ENCODE results near the gene HLCS. TPM values are rescaled to one million over a fixed set of nuclear protein-coding genes. Genes with fewer than 3 reads are reported as not detected.

HLCS gene
- total RNA-seq, 1 donor from 2014 or later: 21.9 TPM

DNA sequence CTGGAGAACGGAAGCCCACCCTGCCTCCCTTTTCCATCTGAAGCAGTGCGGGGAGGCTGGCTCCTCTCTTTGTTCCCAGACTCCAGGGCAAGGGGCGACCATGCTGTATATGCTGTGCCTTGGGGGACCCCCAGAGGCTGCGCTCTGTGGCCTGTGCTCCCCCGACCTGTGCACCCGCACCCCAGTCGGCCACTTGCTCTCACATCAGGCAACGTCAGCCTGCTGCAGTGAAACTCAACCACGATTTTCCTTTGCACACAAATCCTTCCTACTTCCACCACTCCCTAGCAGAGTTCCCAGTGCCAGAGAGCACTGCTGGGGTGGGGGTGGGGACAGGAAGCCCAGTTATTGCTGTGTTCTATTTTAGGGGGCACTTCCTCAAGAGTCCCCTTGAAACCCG, 215.1 kb downstream of the HLCS start:
- Mint-ChIP-seq H3K9me3 (no peaks in the 10 kb centered on the region), H3K27me3 (ENCODE audit: low read depth) (peaks cover 31% of the 10 kb centered on the region), H3K36me3 (ENCODE audit: low read depth) (peaks cover 6% of the 10 kb centered on the region), H3K4me1 (peaks cover 71% of the 10 kb centered on the region), H3K27ac (ENCODE audit: unreplicated experiment) (peak overlapping the region; percentile 60), H3K4me3 (peak overlapping the region; percentile 11)
- TF ChIP-seq, protein P1, sequence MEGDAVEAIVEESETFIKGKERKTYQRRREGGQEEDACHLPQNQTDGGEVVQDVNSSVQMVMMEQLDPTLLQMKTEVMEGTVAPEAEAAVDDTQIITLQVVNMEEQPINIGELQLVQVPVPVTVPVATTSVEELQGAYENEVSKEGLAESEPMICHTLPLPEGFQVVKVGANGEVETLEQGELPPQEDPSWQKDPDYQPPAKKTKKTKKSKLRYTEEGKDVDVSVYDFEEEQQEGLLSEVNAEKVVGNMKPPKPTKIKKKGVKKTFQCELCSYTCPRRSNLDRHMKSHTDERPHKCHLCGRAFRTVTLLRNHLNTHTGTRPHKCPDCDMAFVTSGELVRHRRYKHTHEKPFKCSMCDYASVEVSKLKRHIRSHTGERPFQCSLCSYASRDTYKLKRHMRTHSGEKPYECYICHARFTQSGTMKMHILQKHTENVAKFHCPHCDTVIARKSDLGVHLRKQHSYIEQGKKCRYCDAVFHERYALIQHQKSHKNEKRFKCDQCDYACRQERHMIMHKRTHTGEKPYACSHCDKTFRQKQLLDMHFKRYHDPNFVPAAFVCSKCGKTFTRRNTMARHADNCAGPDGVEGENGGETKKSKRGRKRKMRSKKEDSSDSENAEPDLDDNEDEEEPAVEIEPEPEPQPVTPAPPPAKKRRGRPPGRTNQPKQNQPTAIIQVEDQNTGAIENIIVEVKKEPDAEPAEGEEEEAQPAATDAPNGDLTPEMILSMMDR (conservative IDR thresholded peaks at IDR 0.05): no peak
- no peak for DNase-seq (ENCODE audit: low read depth, low spot score)

DNA sequence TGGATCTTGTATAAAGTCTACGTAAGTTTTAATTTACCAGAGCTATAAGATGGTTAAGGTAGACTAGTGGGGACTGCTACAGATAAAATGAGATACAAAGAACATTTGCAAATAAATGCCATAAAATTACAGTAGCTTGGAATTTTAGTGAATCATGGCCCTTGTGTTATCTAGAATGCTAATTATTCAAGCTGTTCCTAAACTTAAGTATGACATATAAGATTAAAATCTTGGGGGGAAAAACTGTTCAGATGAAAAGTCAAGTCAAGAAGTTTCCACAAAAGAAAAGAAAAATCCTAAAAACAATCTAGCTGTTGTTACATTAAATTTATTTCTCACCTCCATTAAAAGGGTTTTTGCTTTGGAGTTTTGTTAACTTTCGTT, 215.9 kb downstream of the HLCS start:
- TF ChIP-seq, protein P1 (conservative IDR thresholded peaks at IDR 0.05): no peak
- Mint-ChIP-seq H3K9me3 (no peaks in the 10 kb centered on the region), H3K4me1 (peaks cover 66% of the 10 kb centered on the region), H3K36me3 (ENCODE audit: low read depth) (peaks cover 4% of the 10 kb centered on the region), H3K27ac (ENCODE audit: unreplicated experiment) (peak overlapping the region; percentile 99), H3K27me3 (ENCODE audit: low read depth) (peaks cover 33% of the 10 kb centered on the region), H3K4me3 (peak overlapping the region; percentile 83)
- no peak for DNase-seq (ENCODE audit: low read depth, low spot score)

DNA sequence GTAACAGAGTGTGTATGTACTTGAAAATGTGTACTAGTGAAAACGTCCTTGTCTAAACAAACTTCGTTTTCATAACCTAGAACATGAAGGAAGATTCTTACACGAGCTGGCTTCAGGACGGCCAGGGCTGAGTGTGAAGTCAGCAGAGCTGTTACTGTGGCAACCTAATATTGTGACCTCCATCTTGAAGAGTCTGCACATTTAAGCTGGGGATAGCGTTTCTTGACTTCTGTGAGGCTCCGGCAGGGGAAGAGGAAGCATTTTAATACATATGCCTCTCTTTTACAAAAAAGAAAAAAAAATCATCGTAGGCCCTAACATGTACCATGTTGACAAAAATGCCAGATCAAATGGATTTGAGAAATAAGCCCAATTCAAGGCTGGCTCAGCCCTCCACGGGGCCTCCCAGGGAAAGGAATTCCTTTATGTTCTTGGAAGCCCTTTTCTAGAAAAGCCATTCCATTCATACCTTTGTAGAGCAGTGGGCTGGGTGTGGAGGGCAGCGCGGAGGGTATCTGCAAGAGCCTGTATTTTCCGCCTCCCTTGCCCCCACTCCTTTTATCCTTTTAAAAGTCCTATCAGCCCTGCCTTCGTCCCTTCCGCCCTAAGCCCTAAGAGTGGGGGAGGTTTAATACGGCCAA, 216.4 kb downstream of the HLCS start:
- peaks cover 35% of the 10 kb centered on the region for H3K27me3 Mint-ChIP-seq (ENCODE audit: low read depth)
- H3K4me1 Mint-ChIP-seq: peaks cover 63% of the 10 kb centered on the region
- H3K4me3 Mint-ChIP-seq: peak overlapping the region; percentile 83
- peaks cover 2% of the 10 kb centered on the region for H3K36me3 Mint-ChIP-seq (ENCODE audit: low read depth)
- TF ChIP-seq, protein P1 (conservative IDR thresholded peaks at IDR 0.05): no peak
- H3K9me3 Mint-ChIP-seq: no peaks in the 10 kb centered on the region
- H3K27ac Mint-ChIP-seq (ENCODE audit: unreplicated experiment): peak overlapping the region; percentile 99
- peak; percentile 23 for DNase-seq (ENCODE audit: low read depth, low spot score)

- TF ChIP-seq, protein P1 (conservative IDR thresholded peaks at IDR 0.05): no peak
- H3K27ac Mint-ChIP-seq (ENCODE audit: unreplicated experiment): no peak overlapping the region
- H3K4me3 Mint-ChIP-seq: peak overlapping the region; percentile 83
- H3K4me1 Mint-ChIP-seq: peaks cover 52% of the 10 kb centered on the region
- H3K9me3 Mint-ChIP-seq: no peaks in the 10 kb centered on the region
- H3K36me3 Mint-ChIP-seq (ENCODE audit: low read depth): no peaks in the 10 kb centered on the region
- peak; percentile 78 for DNase-seq (ENCODE audit: low read depth, low spot score)
- H3K27me3 Mint-ChIP-seq (ENCODE audit: low read depth): peaks cover 44% of the 10 kb centered on the region
These were observed 218.6 kb downstream of the HLCS start for GRCh38 chr21:36747815-36748383.

GRCh38 chr21:36747041-36747814, 219.2 kb downstream of the HLCS start:
- H3K4me1 Mint-ChIP-seq: peaks cover 48% of the 10 kb centered on the region
- TF ChIP-seq, protein P1 (conservative IDR thresholded peaks at IDR 0.05): no peak
- no peak overlapping the region for H3K27ac Mint-ChIP-seq (ENCODE audit: unreplicated experiment)
- peaks cover 44% of the 10 kb centered on the region for H3K27me3 Mint-ChIP-seq (ENCODE audit: low read depth)
- H3K9me3 Mint-ChIP-seq: no peaks in the 10 kb centered on the region
- H3K36me3 Mint-ChIP-seq (ENCODE audit: low read depth): no peaks in the 10 kb centered on the region
- H3K4me3 Mint-ChIP-seq: peak overlapping the region; percentile 89
- DNase-seq (ENCODE audit: low read depth, low spot score): no peak
